ENCODE data around the gene MORN4.
"Not testable (repeated sequence)": the region's sequence is repeated elsewhere in the genome, so short reads cannot be mapped to it uniquely, and the experiment has no call there.

Gene MORN4

GRCh38 chr10:97632949-97633884 lies at the start of gene MORN4:
TSS of gene MORN4 (minus strand) at chr10:97633500. CDS start at chr10:97619653, 13,847 bp downstream.
- peak; percentile 85 for DNase-seq

- no peak for DNase-seq
Observed at GRCh38 chr10:97682042-97682441, 48.7 kb upstream of the MORN4 start.

- DNase-seq = no peak
Observed at GRCh38 chr10:97679594-97679993, 46.3 kb upstream of the MORN4 start.

- DNase-seq = peak; percentile 48
Observed at GRCh38 chr10:97676770-97677581, 43.7 kb upstream of the MORN4 start.

GRCh38 chr10:97675222-97675621 lies 41.9 kb upstream of the MORN4 start:
- DNase-seq = no peak

GRCh38 chr10:97673736-97674525 lies 40.6 kb upstream of the MORN4 start:
- DNase-seq = no peak

GRCh38 chr10:97669571-97669970 lies 36.3 kb upstream of the MORN4 start:
- DNase-seq = no peak

- no peak for DNase-seq
Observed at GRCh38 chr10:97667463-97667862, 34.2 kb upstream of the MORN4 start.

GRCh38 chr10:97666992-97667391 lies 33.7 kb upstream of the MORN4 start:
- no peak for DNase-seq

GRCh38 chr10:97664282-97664850 lies 31.1 kb upstream of the MORN4 start:
- DNase-seq = no peak

- no peak for DNase-seq
Observed at GRCh38 chr10:97659589-97659988, 26.3 kb upstream of the MORN4 start.

GRCh38 chr10:97656777-97657176 lies 23.5 kb upstream of the MORN4 start:
- DNase-seq = no peak

- no peak for DNase-seq
Observed at GRCh38 chr10:97651773-97652172, 18.5 kb upstream of the MORN4 start.

- no peak for DNase-seq
Observed at GRCh38 chr10:97650726-97651125, 17.4 kb upstream of the MORN4 start.

GRCh38 chr10:97649405-97649750 lies 16.1 kb upstream of the MORN4 start:
- not testable (repeated sequence) for DNase-seq

GRCh38 chr10:97648562-97649404 lies 15.5 kb upstream of the MORN4 start:
- no peak for DNase-seq

GRCh38 chr10:97647556-97647955 lies 14.3 kb upstream of the MORN4 start:
- no peak for DNase-seq

GRCh38 chr10:97644936-97645335 lies 11.6 kb upstream of the MORN4 start:
- DNase-seq = no peak

- no peak for DNase-seq
Observed at GRCh38 chr10:97643441-97643985, 10.2 kb upstream of the MORN4 start.

GRCh38 chr10:97642471-97643159 lies 9.3 kb upstream of the MORN4 start:
- not testable (repeated sequence) for DNase-seq
